NCI-H128 (cell line): Measurements from ENCODE around the gene TBX1.

Experiments used
- DNase-seq: peaks from one replicate; lab custom pipeline; 2025; ENCODE audit not compliant: unreplicated experiment; lab: John Stamatoyannopoulos, UW

The TBX1 gene

DNA sequence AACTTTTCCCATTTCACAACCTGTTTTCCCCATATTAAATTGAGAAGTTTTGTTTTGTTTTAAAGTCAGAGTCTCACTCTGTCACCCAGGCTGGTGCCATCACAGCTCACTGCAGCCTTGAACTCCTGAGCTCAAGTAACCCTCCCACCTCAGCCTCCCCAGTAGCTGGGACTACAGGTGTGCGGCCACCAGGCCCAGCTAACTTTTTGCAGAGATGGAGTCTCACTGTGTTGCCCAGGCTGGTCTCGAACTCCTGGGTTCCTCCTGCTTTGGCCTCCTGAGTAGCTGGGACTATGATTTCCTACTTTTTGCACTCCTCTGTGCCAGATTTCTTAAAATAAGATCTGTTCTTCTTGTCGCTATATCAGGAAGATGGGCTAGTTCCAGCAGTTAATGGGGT is 49.2 kb downstream of the TBX1 start:
- no peak for DNase-seq

DNA sequence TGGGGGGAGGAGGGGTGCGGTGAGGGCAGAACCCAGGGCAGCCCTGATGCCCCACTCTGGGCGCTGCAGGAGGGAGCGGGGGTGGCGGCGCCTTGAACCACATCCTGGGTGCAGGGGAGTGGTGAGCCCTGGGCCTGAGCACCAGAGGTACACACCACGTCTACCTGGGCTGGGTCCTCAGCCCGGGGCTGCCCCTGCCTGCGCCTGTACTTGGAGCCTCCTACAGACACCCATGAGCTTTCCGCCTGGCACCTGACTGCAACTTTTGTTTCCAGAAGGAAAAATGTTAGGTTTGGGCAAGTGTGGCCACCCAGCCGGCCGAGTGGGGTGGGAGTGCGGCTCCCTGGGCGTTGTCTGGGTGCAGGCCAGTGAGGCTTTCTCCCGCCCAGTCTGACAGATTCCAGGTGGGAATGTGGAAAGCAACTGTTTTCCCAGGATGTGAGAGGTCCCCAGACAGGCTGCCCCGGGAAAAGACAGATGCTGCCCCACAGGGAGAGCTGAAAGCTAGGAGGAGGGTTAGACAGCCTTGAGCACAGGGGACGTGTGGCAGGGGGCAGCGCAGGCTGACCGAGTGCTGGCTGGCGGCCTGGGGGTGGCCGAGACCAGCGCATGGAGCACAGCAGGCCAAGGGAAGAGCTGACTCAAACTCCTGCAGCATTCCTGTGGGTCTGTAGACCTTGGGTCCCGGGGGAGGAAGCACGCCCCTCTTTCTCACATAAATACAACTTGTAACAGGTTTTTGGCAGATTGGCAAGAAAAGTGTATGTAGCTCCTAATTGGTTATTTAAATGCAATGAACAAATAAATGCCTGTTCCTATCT is 50.0 kb downstream of the TBX1 start:
- DNase-seq = no peak

DNA sequence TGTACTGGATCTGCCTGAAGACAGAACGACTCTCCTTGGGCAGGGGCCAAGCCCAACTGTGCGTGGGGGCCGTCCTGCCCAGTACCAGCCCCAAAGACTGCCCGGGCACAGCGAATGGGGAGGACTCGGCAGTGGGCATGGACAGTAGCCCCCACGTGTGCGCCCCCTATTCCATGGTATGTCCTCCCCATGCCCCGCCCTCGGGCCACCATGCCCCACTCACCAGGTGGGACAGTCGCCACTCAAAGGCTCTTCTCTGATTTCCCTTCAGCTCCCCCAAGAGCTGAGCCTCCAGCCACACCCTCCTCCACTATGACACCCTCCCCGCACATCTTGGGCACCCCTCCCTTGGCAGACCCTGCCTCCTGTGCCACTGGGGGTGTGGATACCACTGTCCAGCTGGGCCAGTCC is 50.6 kb downstream of the TBX1 start:
- DNase-seq = no peak

DNA sequence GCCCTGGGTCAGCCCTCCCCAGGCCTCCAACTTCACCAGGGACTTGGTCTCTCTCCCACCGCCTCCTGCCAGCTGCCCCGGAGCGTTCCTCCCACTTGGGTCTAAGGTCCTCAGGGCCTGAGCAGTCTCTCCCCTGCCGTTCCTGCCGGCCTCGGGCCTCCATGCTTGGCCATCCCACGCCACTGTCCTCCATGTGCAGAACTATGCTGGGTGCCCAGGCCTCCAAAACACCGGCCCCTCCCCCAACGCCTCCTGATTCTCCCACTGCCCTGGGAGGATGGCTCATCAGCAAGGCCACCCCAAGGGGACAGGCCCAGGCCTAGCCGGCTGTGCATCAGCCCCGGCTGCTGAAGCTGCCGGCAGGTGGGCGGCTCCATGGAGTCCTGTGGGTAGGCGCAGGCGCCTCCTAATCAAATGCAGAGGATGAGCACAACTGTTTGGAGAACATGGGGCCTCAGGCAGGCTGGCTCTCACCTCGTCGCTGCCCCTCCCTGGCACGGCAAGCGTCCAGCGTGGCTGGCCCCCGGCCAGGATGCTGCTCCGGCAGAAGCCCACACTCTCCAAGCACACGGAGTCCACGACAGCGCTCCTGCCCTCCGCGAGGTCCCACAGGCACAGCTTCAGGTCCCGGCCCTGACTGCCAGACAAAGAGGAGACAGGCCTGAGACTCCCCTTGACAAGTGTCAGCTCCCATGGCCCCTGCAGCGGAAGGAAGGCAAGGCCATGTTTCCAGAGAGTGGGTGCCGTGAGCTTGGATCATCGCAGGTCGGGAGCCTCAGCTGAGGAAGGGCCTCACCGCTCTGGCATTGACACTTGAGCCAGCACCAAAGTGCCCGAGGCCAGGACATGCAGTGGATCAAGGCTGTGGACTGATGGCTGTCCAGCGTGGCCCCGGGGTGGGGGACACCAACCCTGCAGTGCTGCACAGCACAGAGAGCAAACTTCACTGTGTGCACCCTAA is 51.5 kb downstream of the TBX1 start:
- DNase-seq = no peak

DNA sequence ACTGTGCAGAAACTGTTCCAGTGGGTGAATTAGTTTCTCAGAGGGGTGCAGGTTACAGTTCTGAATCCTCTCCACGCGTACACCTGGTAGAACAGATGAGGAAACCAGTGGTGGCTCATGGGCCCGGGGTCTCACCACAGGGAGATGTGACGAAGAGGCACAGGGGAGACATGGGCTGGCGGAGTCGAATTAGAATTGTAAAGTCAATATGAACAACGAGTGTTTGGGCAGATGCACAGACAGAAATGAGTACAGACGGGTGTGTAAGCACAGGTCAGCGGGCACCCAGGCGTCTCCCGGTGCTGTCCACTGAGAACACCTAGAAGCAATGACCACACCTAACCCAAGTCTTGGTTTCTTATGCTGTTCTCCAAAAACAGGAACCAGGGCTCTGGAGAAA is 52.3 kb downstream of the TBX1 start:
- DNase-seq = no peak

DNA sequence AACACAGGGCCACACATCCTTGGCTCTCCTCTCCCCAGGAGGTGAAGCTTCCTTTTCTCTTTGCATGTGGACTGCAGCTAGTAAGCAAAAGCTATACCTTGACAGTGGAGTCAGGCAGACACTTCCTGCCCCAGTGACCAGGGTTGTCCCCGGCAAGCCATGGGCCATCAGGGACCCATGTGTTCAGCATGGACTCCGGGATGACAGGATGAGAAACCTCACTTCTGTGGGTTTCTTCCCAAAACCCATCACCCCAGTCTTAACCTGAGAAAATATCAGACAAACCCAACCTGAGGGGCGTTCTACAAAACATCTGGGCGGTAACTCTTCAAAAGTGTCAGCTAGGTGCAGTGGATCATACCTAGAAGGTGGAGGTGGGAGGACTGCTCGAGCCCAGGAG is 53.9 kb downstream of the TBX1 start:
- no peak for DNase-seq

DNA sequence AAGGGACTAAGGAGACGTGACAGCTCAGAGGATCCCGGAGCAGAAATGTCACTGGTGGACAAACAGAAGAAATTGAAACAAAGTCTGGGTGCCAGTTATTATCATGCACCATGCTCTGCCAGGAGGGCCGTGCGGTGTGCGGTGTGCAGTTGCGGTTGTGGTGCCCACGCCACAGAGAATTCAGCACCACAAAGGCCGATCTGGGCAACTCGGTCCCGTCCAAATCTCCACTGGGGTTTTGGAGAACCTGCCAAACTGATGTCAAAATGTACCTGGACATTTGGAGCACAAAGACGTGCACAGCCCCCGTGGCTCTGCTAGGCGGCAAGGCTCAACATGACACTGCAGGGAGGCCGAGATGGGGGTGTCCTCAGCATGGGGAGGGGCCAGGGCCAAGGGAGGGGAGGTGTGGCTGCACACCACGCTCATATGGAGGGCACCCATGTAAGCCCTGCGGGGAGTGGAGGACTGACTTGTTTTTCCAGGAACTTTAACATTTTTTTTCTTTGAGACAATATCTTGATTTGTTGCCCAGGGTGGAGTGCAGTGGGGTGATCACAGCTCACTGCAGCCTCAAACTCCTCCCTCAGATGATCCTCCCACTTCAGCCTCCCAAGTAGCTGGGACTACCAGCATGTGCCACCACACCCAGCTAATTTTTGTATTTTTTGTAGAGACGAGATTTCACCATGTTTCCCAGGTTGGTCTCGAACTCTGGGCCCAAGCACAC is 54.7 kb downstream of the TBX1 start:
- DNase-seq = no peak

DNA sequence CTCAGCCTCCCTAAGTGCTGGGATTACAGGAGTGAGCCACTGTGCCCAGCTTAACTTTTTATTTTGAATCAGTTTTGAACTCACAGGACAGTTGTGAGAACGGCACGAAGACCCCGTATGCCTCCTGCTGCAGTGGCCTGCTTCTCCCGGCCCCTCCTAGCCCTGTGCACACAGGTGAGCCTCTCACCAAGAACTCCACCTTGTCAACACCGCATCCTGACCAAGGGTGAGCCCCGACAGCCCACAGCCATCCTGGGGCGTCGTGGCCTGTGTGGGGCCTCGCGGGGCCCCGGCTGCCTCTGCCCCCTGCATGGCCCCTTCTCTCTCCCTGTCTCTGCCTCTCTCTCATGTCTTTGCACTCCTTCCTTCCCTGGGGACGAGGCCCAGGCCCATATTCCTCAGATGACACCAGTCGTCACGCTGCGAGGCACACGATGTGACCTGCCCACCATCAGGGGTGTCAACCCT is 55.3 kb downstream of the TBX1 start:
- DNase-seq = no peak

DNA sequence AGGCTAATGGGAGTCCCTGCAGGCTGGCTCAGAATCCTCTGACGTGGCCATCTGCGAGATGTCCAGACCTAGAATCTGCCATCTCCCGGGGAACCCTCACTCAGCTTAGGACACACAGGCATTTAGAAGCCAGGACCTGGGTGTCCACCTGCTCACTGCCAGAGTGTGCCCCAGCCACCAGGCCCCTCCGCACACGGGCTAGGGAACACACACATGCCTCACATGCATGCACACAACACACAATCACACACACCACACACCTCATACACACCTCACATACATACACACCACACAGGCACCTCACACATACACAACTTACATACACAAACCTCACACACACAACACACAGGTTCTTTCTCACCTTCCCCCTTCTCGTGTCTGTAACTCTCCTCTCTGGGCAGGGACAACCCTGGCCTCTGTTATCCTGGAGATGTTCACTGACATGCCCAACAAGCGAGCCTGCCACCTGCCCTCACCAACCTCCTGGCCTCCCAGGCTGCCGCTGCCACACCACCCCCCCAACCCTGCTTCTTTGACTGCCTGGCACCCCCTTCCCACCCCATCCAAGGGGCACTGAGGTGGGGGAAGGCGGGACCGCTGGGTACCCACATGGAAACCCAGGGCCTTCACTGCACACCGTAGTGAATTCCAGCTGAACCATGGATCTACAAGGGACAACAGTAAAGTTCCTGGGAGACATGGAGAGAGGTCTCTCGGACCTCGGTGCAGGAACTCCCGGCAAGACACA is 56.0 kb downstream of the TBX1 start:
- no peak for DNase-seq
